Ovary (tissue), 9 donors: ENCODE measurements around the gene RAB28. TPM values are rescaled to one million over a fixed set of nuclear protein-coding genes. Genes with fewer than 3 reads are reported as not detected.

Experiments used
- DNase-seq, 5 donors: peaks; one replicate each; pipeline ENCODE4 v3.0.0-alpha.2; 2019 to 2020
- H3K27ac ChIP-seq, 2 donors: fragments of 200-600 bp; one replicate each; pipeline versions ENCODE4 v1.5.1 to v1.8.0; 2019 to 2022
- H3K27me3 ChIP-seq: fragments of 200-600 bp; one replicate; pipeline ENCODE4 v1.8.0; 2022
- H3K36me3 ChIP-seq: fragments of 200-600 bp; sonication (generic); one replicate; pipeline ENCODE4 v1.5.1; 2019
- H3K4me1 ChIP-seq: one replicate; pipeline ENCODE4 v1.8.1; 2013; ENCODE audit warnings: mild to moderate bottlenecking, moderate library complexity; ENCODE audit not compliant: insufficient read depth
- H3K4me3 ChIP-seq: fragments of 200-600 bp; sonication (generic); one replicate; pipeline ENCODE4 v1.5.1; 2017
- H3K9me3 ChIP-seq, 2 donors: fragments of 200-600 bp in 1 of 2; sonication (generic) in 1 of 2; one replicate each; pipeline versions ENCODE4 v1.5.1 to v1.8.1; 2013 to 2019; ENCODE audit warnings: mild to moderate bottlenecking in 1 of 2, moderate library complexity in 1 of 2
- EP300 ChIP-seq: sonication (generic); formaldehyde crosslinking; IDR thresholded peaks from one replicate; pipeline ENCODE4 v1.6.1; 2017; ENCODE audit warnings: antibody characterized with exemption
- POLR2A ChIP-seq: fragments of 450-650 bp; IDR thresholded peaks from one replicate; pipeline ENCODE4 v1.6.1; 2017; ENCODE audit warnings: antibody characterized with exemption, mild to moderate bottlenecking, moderate library complexity
- WGBS, 3 donors: extraction: QIAGEN DNeasy Blood & Tissue Kit in 1 of 3; methylation state at CpG; one replicate each; pipeline versions ENCODE4 v1.1.5 to v1.1.7; 2013 to 2017; 5-methylcytosine and 5-hydroxymethylcytosine counted together
- intact Hi-C, 4 donors: fragments of 100-400 bp; cut with DNase I; formaldehyde crosslinking; loops; one replicate each; pipeline versions ENCODE4 v1.11.0 to v1.15.1; 2022 to 2023
- polyA plus RNA-seq, 2 donors: library from polyadenylated mRNA; stranded (reverse); fragments of 200-250 nt in 1 of 2; fragments of 350-450 nt in 1 of 2; fragmentation: Illumina TruSeq in 1 of 2; extraction: RNeasy Lipid Tissue Mini Kit (QIAGEN cat#74804) in 1 of 2; gene quantifications; one replicate each; pipeline ENCODE4 v1.2.3, GENCODE V29; 2013 to 2014
- total RNA-seq, 7 donors: library from RNA; depleted of rRNA in 2 of 7; stranded (reverse); fragments of >200 nt in 2 of 7; fragmentation: NEBNext Ultra II Directional in 3 of 7; extraction: Animal tissue kit (Norgen Biotek cat#: 25700) in 3 of 7; gene quantifications; one replicate each; pipeline versions ENCODE4 v1.1.0 to v1.2.4, GENCODE V29; 2016 to 2023
- TF ChIP-seq, protein P1 (sequence below), 3 donors: fragments of 450-650 bp in 2 of 3; fragments of 200-600 bp in 1 of 3; IDR thresholded peaks; one replicate each; pipeline versions ENCODE4 v1.5.1 to v1.8.0; 2016 to 2022; ENCODE audit warnings: antibody characterized with exemption in 3 of 3, mild to moderate bottlenecking in 1 of 3
- donor health status: DM: no; HTN: no; CAD: no; lungs with moderate emphysema.
- donor health status: DM: no; HTN: no; CAD: no.
- donor health status: Bipolar disorder and iron deficiency.
- donor health status: DM: yes; HTN: yes; CAD: no.
- donor health status: DM: no; HTN: no; CAD: no.
- donor health status: DM: yes; HTN: yes; CAD: no.

The RAB28 gene
- total and polyA plus RNA-seq, 9 donors, result 17.4 to 24.2 (median 20.0) TPM

GRCh38 chr4:13355111-13355880 lies 128.8 kb downstream of the RAB28 start:
- Histone ChIP-seq H3K4me1 (no peaks in the 10 kb centered on the region), H3K27ac (no peak overlapping the region), H3K27me3 (no peaks in the 10 kb centered on the region), H3K9me3 (no peaks in the 10 kb centered on the region), H3K4me3 (no peak overlapping the region), H3K36me3 (no peaks in the 10 kb centered on the region)
- intact Hi-C loops, result no loop called here
- no peak for TF ChIP-seq EP300
- no peak for DNase-seq
- WGBS, 3 donors, result 74 to 83% (median 79%) methylated on average over 7 of the region's 7 CpGs

DNA sequence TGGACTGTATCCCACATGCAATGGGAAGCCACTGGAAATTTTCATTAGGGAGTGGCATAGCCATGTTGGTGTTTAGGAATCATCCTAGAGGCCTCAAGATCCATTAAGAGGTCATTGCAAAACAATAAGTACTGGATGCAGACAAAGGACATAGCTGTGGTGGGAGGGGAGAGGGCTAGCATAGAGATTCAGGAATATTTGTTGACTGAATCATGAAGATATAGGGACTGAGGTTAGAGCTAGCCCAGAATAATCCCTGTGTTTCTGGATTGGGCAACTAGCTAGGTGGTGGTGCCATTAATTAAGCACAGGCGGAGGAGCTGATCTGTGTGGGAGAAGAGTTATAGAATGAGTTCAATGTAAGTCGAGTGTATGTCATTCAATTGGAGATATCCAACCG lies 135.0 kb downstream of the RAB28 start:
- no peak for DNase-seq
- no peak for TF ChIP-seq EP300
- TF ChIP-seq, protein P1, sequence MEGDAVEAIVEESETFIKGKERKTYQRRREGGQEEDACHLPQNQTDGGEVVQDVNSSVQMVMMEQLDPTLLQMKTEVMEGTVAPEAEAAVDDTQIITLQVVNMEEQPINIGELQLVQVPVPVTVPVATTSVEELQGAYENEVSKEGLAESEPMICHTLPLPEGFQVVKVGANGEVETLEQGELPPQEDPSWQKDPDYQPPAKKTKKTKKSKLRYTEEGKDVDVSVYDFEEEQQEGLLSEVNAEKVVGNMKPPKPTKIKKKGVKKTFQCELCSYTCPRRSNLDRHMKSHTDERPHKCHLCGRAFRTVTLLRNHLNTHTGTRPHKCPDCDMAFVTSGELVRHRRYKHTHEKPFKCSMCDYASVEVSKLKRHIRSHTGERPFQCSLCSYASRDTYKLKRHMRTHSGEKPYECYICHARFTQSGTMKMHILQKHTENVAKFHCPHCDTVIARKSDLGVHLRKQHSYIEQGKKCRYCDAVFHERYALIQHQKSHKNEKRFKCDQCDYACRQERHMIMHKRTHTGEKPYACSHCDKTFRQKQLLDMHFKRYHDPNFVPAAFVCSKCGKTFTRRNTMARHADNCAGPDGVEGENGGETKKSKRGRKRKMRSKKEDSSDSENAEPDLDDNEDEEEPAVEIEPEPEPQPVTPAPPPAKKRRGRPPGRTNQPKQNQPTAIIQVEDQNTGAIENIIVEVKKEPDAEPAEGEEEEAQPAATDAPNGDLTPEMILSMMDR (IDR thresholded peaks at IDR 0.05), result no peak
- TF ChIP-seq POLR2A, result no peak
- no peak overlapping the region for H3K27ac ChIP-seq
- intact Hi-C loops, result no loop called here
- no peak overlapping the region for H3K4me3 ChIP-seq
- no peaks in the 10 kb centered on the region for H3K36me3 ChIP-seq
- H3K27me3 ChIP-seq, result no peaks in the 10 kb centered on the region
- 87 to 88% (median 88%) methylated on average over 3 of the region's 3 CpGs for WGBS, 3 donors
- H3K4me1 ChIP-seq, result no peaks in the 10 kb centered on the region
- H3K9me3 ChIP-seq, result no peaks in the 10 kb centered on the region

GRCh38 chr4:13348216-13348615 lies 135.9 kb downstream of the RAB28 start:
- TF ChIP-seq EP300 (no peak), POLR2A (no peak)
- TF ChIP-seq, protein P1 (IDR thresholded peaks at IDR 0.05), result no peak
- 26 to 39% (median 33%) methylated on average over 3 of the region's 3 CpGs for WGBS, 3 donors
- no peak for DNase-seq

GRCh38 chr4:13347517-13348125 lies 136.5 kb downstream of the RAB28 start:
- intact Hi-C loops, result no loop called here
- Histone ChIP-seq H3K9me3 (no peaks in the 10 kb centered on the region), H3K36me3 (no peaks in the 10 kb centered on the region), H3K4me1 (no peaks in the 10 kb centered on the region), H3K4me3 (no peak overlapping the region), H3K27me3 (no peaks in the 10 kb centered on the region), H3K27ac (no peak overlapping the region)
- TF ChIP-seq, protein P1 (IDR thresholded peaks at IDR 0.05), result no peak
- TF ChIP-seq POLR2A (no peak), EP300 (no peak)
- WGBS, 3 donors, result 63 to 71% (median 67%) methylated on average over 4 of the region's 4 CpGs
- DNase-seq, result no peak

More at GRCh38 chr4:13348216-13348615, 135.9 kb downstream of the RAB28 start:
- no peaks in the 10 kb centered on the region for H3K4me1 ChIP-seq
- no peak overlapping the region for H3K4me3 ChIP-seq
- H3K27ac ChIP-seq, result no peak overlapping the region
- intact Hi-C loops, result no loop called here
- no peaks in the 10 kb centered on the region for H3K9me3 ChIP-seq
- no peaks in the 10 kb centered on the region for H3K36me3 ChIP-seq
- no peaks in the 10 kb centered on the region for H3K27me3 ChIP-seq

- no peaks in the 10 kb centered on the region for H3K4me1 ChIP-seq
- H3K9me3 ChIP-seq, result no peaks in the 10 kb centered on the region
- no peaks in the 10 kb centered on the region for H3K36me3 ChIP-seq
- no peak overlapping the region for H3K4me3 ChIP-seq
- DNase-seq, result no peak
- WGBS, 3 donors, result 82 to 92% (median 90%) methylated on average over 2 of the region's 2 CpGs
- TF ChIP-seq, protein P1 (IDR thresholded peaks at IDR 0.05), result no peak
- TF ChIP-seq EP300, result no peak
- no peak for TF ChIP-seq POLR2A
- no peak overlapping the region for H3K27ac ChIP-seq
- intact Hi-C loops, result no loop called here
- no peaks in the 10 kb centered on the region for H3K27me3 ChIP-seq
Observed at GRCh38 chr4:13344216-13344615, 139.9 kb downstream of the RAB28 start.
